IPS DF 6.9 (cell line): ENCODE measurements around the gene ACTR3C.
"Not testable (repeated sequence)": the region's sequence is repeated elsewhere in the genome, so short reads cannot be mapped to it uniquely, and the experiment has no call there.

Source experiments
- DNase-seq: peaks from one replicate; pipeline ENCODE4 v3.0.0-alpha.2; 2013; ENCODE audit warnings: low read depth, low spot score
- H3K27ac ChIP-seq: one replicate; pipeline ENCODE4 v1.5.1; 2013; ENCODE audit warnings: low read length, control low read depth
- H3K27me3 ChIP-seq: 2 replicates; pipeline ENCODE4 v1.6.1; 2013; ENCODE audit warnings: mild to moderate bottlenecking, low read length; ENCODE audit not compliant: control insufficient read depth, insufficient read depth
- H3K36me3 ChIP-seq: 2 replicates; pipeline ENCODE4 v1.6.1; 2013; ENCODE audit warnings: low read length; ENCODE audit not compliant: control insufficient read depth, insufficient read depth
- H3K4me1 ChIP-seq: 2 replicates; pipeline ENCODE4 v1.6.1; 2013; ENCODE audit warnings: low read length; ENCODE audit not compliant: control insufficient read depth, insufficient read depth
- H3K4me3 ChIP-seq: 2 replicates; pipeline ENCODE4 v1.5.1; 2013; ENCODE audit warnings: mild to moderate bottlenecking, low read length
- H3K9me3 ChIP-seq: 2 replicates; pipeline ENCODE4 v1.6.1; 2013; ENCODE audit warnings: low read length, inconsistent platforms; ENCODE audit not compliant: control insufficient read depth, insufficient read depth
- WGBS: extraction: QIAGEN DNeasy Blood & Tissue Kit; methylation state at CpG from one replicate; pipeline ENCODE4 v1.1.7; 2013; ENCODE audit warnings: mixed read lengths, missing lambda C conversion rate; ENCODE audit not compliant: insufficient read length, insufficient coverage; 5-methylcytosine and 5-hydroxymethylcytosine counted together

Gene ACTR3C

GRCh38 chr7:150281681-150282403, 41.5 kb downstream of the ACTR3C start:
- H3K36me3 ChIP-seq, DNase-seq, H3K9me3 ChIP-seq, H3K27me3 ChIP-seq, H3K4me3 ChIP-seq, H3K4me1 ChIP-seq, H3K27ac ChIP-seq: not testable (repeated sequence)
- WGBS, result no CpG with 5 or more reads among the region's 25 CpGs

- not testable (repeated sequence) for DNase-seq, H3K4me3 ChIP-seq, H3K9me3 ChIP-seq, H3K27ac ChIP-seq, H3K36me3 ChIP-seq, H3K27me3 ChIP-seq, H3K4me1 ChIP-seq
- no CpG with 5 or more reads among the region's 11 CpGs for WGBS
Observed at GRCh38 chr7:150278383-150278782, 45.0 kb downstream of the ACTR3C start.

- not testable (repeated sequence) for H3K4me3 ChIP-seq, H3K27ac ChIP-seq, H3K36me3 ChIP-seq, H3K4me1 ChIP-seq, H3K27me3 ChIP-seq, DNase-seq, H3K9me3 ChIP-seq
- WGBS, result no CpG with 5 or more reads among the region's 6 CpGs
Observed at GRCh38 chr7:150276132-150276695, 47.1 kb downstream of the ACTR3C start.

- H3K4me3 ChIP-seq, H3K36me3 ChIP-seq, H3K27me3 ChIP-seq, DNase-seq, H3K9me3 ChIP-seq, H3K27ac ChIP-seq, H3K4me1 ChIP-seq: not testable (repeated sequence)
- WGBS, result no CpG with 5 or more reads among the region's 7 CpGs
Observed at GRCh38 chr7:150271898-150272297, 51.4 kb downstream of the ACTR3C start.

GRCh38 chr7:150270101-150270824, 53.1 kb downstream of the ACTR3C start:
- not testable (repeated sequence) for H3K4me1 ChIP-seq, H3K27ac ChIP-seq, DNase-seq, H3K36me3 ChIP-seq, H3K27me3 ChIP-seq, H3K4me3 ChIP-seq, H3K9me3 ChIP-seq
- WGBS, result no CpG with 5 or more reads among the region's 18 CpGs

GRCh38 chr7:150268798-150269197, 54.5 kb downstream of the ACTR3C start:
- H3K27ac ChIP-seq, DNase-seq, H3K4me1 ChIP-seq, H3K9me3 ChIP-seq, H3K36me3 ChIP-seq, H3K4me3 ChIP-seq, H3K27me3 ChIP-seq: not testable (repeated sequence)
- WGBS, result no CpG with 5 or more reads among the region's 17 CpGs

GRCh38 chr7:150268287-150268686, 55.1 kb downstream of the ACTR3C start:
- H3K4me3 ChIP-seq, H3K27me3 ChIP-seq, H3K36me3 ChIP-seq, H3K9me3 ChIP-seq, DNase-seq, H3K4me1 ChIP-seq, H3K27ac ChIP-seq: not testable (repeated sequence)
- no CpG with 5 or more reads among the region's 8 CpGs for WGBS

- no CpG with 5 or more reads among the region's 20 CpGs for WGBS
- not testable (repeated sequence) for H3K4me1 ChIP-seq, H3K36me3 ChIP-seq, H3K27ac ChIP-seq, H3K27me3 ChIP-seq, H3K4me3 ChIP-seq, DNase-seq, H3K9me3 ChIP-seq
Observed at GRCh38 chr7:150266953-150267665, 56.2 kb downstream of the ACTR3C start.

- not testable (repeated sequence) for H3K4me1 ChIP-seq, H3K36me3 ChIP-seq, H3K27me3 ChIP-seq, DNase-seq, H3K4me3 ChIP-seq, H3K9me3 ChIP-seq, H3K27ac ChIP-seq
- WGBS, result no CpG with 5 or more reads among the region's 5 CpGs
Observed at GRCh38 chr7:150262656-150263055, 60.7 kb downstream of the ACTR3C start.

GRCh38 chr7:150247745-150248144, 75.6 kb downstream of the ACTR3C start:
- not testable (repeated sequence) for H3K27me3 ChIP-seq, H3K36me3 ChIP-seq, H3K9me3 ChIP-seq, DNase-seq, H3K4me3 ChIP-seq, H3K4me1 ChIP-seq, H3K27ac ChIP-seq
- WGBS, result no CpG with 5 or more reads among the region's 3 CpGs
